CD14-positive monocyte (primary cell): Measurements from ENCODE around the gene NATD1. TPM values are rescaled to one million over a fixed set of nuclear protein-coding genes. Genes with fewer than 3 reads are reported as not detected.

Experiments used
- DNase-seq, 3 donors: peaks; one replicate each; pipeline ENCODE4 v3.0.0-alpha.2; 2011 to 2022
- H2AFZ ChIP-seq: 2 replicates; pipeline ENCODE4 v1.6.0; 2012; ENCODE audit warnings: mild to moderate bottlenecking, low read depth, low read length, inconsistent platforms; ENCODE audit not compliant: insufficient read depth, poor library complexity, severe bottlenecking
- H3K27ac ChIP-seq, 2 donors: 1 replicate in 1 of 2; 2 replicates in 1 of 2; pipeline ENCODE4 v1.5.1; 2012 to 2013; ENCODE audit warnings: low read length in 2 of 2, control low read depth in 1 of 2, inconsistent platforms in 1 of 2, low read depth in 1 of 2, mild to moderate bottlenecking in 1 of 2
- H3K27me3 ChIP-seq, 2 donors: one replicate each; pipeline versions ENCODE4 v1.6.0 to v1.6.1; 2011 to 2013; ENCODE audit warnings: low read length in 2 of 2; ENCODE audit not compliant: control insufficient read depth in 2 of 2, insufficient read depth in 2 of 2
- H3K36me3 ChIP-seq, 2 donors: replicated peaks in 1 of 2; 1 replicate in 1 of 2; 2 replicates in 1 of 2; pipeline versions ENCODE4 v1.5.1 to v1.6.1; 2012 to 2013; ENCODE audit warnings: low read length in 2 of 2, control low read depth in 1 of 2, inconsistent platforms in 1 of 2, mild to moderate bottlenecking in 1 of 2; ENCODE audit not compliant: insufficient read depth in 2 of 2, control insufficient read depth in 1 of 2
- H3K4me1 ChIP-seq, 2 donors: 1 replicate in 1 of 2; 2 replicates in 1 of 2; pipeline versions ENCODE4 v1.5.1 to v1.6.1; 2012 to 2013; ENCODE audit warnings: low read length in 2 of 2, control low read depth in 1 of 2, inconsistent platforms in 1 of 2, mild to moderate bottlenecking in 1 of 2, moderate library complexity in 1 of 2; ENCODE audit not compliant: insufficient read depth in 2 of 2, control insufficient read depth in 1 of 2
- H3K4me2 ChIP-seq: replicated peaks from 2 replicates; pipeline ENCODE3; 2012; ENCODE audit warnings: low read length, moderate library complexity, mild to moderate bottlenecking; ENCODE audit not compliant: poor library complexity, severe bottlenecking; ENCODE audit errors: extremely low read depth
- H3K4me3 ChIP-seq, 3 experiments: fragments of 200-600 bp in 1 of 3; sonication (generic) in 1 of 3; replicated peaks in 1 of 3; 1 replicate in 2 of 3; 2 replicates in 1 of 3; pipeline ENCODE4 v1.5.1; 2011 to 2013; ENCODE audit warnings: low read length in 3 of 3, mild to moderate bottlenecking in 3 of 3, control low read depth in 2 of 3, low read depth in 2 of 3, inconsistent platforms in 1 of 3, moderate library complexity in 1 of 3
- H3K79me2 ChIP-seq: 2 replicates; pipeline ENCODE4 v1.6.0; 2012; ENCODE audit warnings: mild to moderate bottlenecking, control low read depth, inconsistent platforms, low read length, moderate library complexity; ENCODE audit not compliant: insufficient read depth
- H3K9ac ChIP-seq: 2 replicates; pipeline ENCODE4 v1.6.0; 2017; ENCODE audit warnings: low read length, mild to moderate bottlenecking; ENCODE audit not compliant: insufficient read depth, poor library complexity, severe bottlenecking
- H3K9me3 ChIP-seq, 2 donors: replicated peaks in 1 of 2; 1 replicate in 1 of 2; 2 replicates in 1 of 2; pipeline versions ENCODE4 v1.5.1 to v1.6.1; 2012 to 2013; ENCODE audit warnings: low read length in 2 of 2, control low read depth in 1 of 2; ENCODE audit not compliant: control insufficient read depth in 1 of 2, insufficient read depth in 1 of 2
- H4K20me1 ChIP-seq: 2 replicates; pipeline ENCODE4 v1.6.0; 2012; ENCODE audit warnings: mild to moderate bottlenecking, low read length, control low read depth, moderate library complexity; ENCODE audit not compliant: insufficient read depth
- H3K27ac Mint-ChIP-seq, 7 donors: one replicate each; pipeline ENCODE4 v1.8.0; 2020; ENCODE audit warnings: mild to moderate bottlenecking in 7 of 7, mixed read lengths in 7 of 7, moderate library complexity in 6 of 7, inconsistent platforms in 2 of 7
- H3K27me3 Mint-ChIP-seq, 3 donors: one replicate each; pipeline ENCODE4 v1.8.0; 2021 to 2022; ENCODE audit warnings: low read depth in 3 of 3, mild to moderate bottlenecking in 3 of 3, mixed read lengths in 3 of 3, moderate library complexity in 3 of 3, inconsistent platforms in 1 of 3
- H3K36me3 Mint-ChIP-seq, 2 donors: one replicate each; pipeline ENCODE4 v1.8.0; 2020; ENCODE audit warnings: mixed read lengths in 2 of 2, inconsistent platforms in 1 of 2, mild to moderate bottlenecking in 1 of 2
- H3K4me1 Mint-ChIP-seq: one replicate; pipeline ENCODE4 v1.8.0; 2020; ENCODE audit warnings: mild to moderate bottlenecking, mixed read lengths
- H3K4me3 Mint-ChIP-seq, 2 donors: one replicate each; pipeline ENCODE4 v1.8.0; 2020; ENCODE audit warnings: mild to moderate bottlenecking in 2 of 2, mixed read lengths in 2 of 2, moderate library complexity in 1 of 2
- H3K9me3 Mint-ChIP-seq, 7 donors: one replicate each; pipeline ENCODE4 v1.8.0; 2020 to 2022; ENCODE audit warnings: mixed read lengths in 7 of 7, mild to moderate bottlenecking in 6 of 7, moderate library complexity in 6 of 7, inconsistent platforms in 2 of 7
- CTCF ChIP-seq: fragments of 200-600 bp; IDR thresholded peaks from one replicate; pipeline ENCODE4 v1.8.0; 2022; ENCODE audit warnings: antibody characterized with exemption, mild to moderate bottlenecking
- WGBS: methylation state at CpG from one replicate; pipeline ENCODE4 v1.1.5; 2013; ENCODE audit warnings: missing lambda C conversion rate; ENCODE audit not compliant: insufficient coverage; 5-methylcytosine and 5-hydroxymethylcytosine counted together
- intact Hi-C, 2 donors: fragments of 100-400 bp; cut with micrococcal nuclease; formaldehyde crosslinking; loops; one replicate each; pipeline versions ENCODE4 v1.15.0 to v1.15.1; 2023
- polyA plus RNA-seq, 3 donors: library from polyadenylated mRNA; depleted of rRNA in 1 of 3; unstranded in 2 of 3; stranded (reverse) in 1 of 3; fragments of 300-500 nt in 2 of 3; fragments of >200 nt in 1 of 3; fragmentation: Illumina TruSeq in 2 of 3; gene quantifications; 1 replicate in 2 of 3; 2 replicates in 1 of 3; pipeline ENCODE4 v1.2.3, GENCODE V29; 2012 to 2021

NATD1 gene
- polyA plus RNA-seq, 3 donors = 3.0 to 13.6 (median 3.8) TPM

DNA sequence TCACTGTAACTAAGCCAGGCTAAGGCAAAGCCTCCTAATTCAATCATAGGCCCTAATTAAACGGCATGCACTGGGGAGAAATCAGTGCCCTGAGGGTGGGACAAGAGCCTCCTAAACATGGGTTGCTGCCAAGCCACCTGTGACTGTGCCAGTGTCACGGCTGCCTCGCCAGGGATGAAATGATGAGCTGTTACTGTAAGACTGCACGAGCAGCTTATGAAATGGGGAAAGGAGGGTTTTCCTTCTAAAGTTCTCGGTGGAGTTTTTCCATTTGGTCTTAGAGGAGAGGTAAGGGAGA, 52.0 kb downstream of the NATD1 start:
- Histone ChIP-seq H3K9ac (no peak overlapping the region), H3K4me2 (no peak overlapping the region), H3K36me3 (peaks cover 37 to 85% of the 10 kb centered on the region in 2 donors), H3K4me3 (no peak overlapping the region), H3K9me3 (no peaks in the 10 kb centered on the region), H4K20me1 (peaks cover 100% of the 10 kb centered on the region), H3K27ac (peak overlapping the region in 1 of 2 donors; percentile 49), H3K4me1 (no peaks in the 10 kb centered on the region), H3K27me3 (no peaks in the 10 kb centered on the region), H3K79me2 (peaks cover 88% of the 10 kb centered on the region), H2AFZ (no peak overlapping the region)
- peak overlapping the region in 3 of 7 donors; percentile 4 to 69 (median 51) for H3K27ac Mint-ChIP-seq
- H3K9me3 Mint-ChIP-seq = no peaks in the 10 kb centered on the region
- TF ChIP-seq CTCF = no peak
- WGBS = 80% methylated on average over 4 of the region's 5 CpGs
- H3K36me3 Mint-ChIP-seq = peaks cover 36 to 81% of the 10 kb centered on the region in 2 donors
- peaks cover 19% of the 10 kb centered on the region for H3K4me1 Mint-ChIP-seq
- peaks cover 0 to 2% (median 0%) of the 10 kb centered on the region in 3 donors for H3K27me3 Mint-ChIP-seq
- H3K4me3 Mint-ChIP-seq = no peak overlapping the region
- no peak for DNase-seq
- intact Hi-C loops = no loop called here

GRCh38 chr17:21200590-21201297, 52.5 kb downstream of the NATD1 start:
- peaks cover 100% of the 10 kb centered on the region for H4K20me1 ChIP-seq
- H3K4me1 Mint-ChIP-seq = peaks cover 19% of the 10 kb centered on the region
- H3K27ac Mint-ChIP-seq = peak overlapping the region in 2 of 7 donors; percentile 51 to 69

More at GRCh38 chr17:21200590-21201297, 52.5 kb downstream of the NATD1 start:
- peaks cover 38 to 82% of the 10 kb centered on the region in 2 donors for H3K36me3 Mint-ChIP-seq
- intact Hi-C loops = no loop called here
- H3K27me3 Mint-ChIP-seq = peaks cover 0 to 2% (median 0%) of the 10 kb centered on the region in 3 donors
- no peak overlapping the region for H3K9ac ChIP-seq
- peaks cover 83% of the 10 kb centered on the region for H3K79me2 ChIP-seq
- H3K4me3 Mint-ChIP-seq = no peak overlapping the region
- H3K27me3 ChIP-seq = no peaks in the 10 kb centered on the region
- H3K4me3 ChIP-seq = no peak overlapping the region
- WGBS = 94% methylated on average over 9 of the region's 15 CpGs
- H3K27ac ChIP-seq = peak overlapping the region in 1 of 2 donors; percentile 49
- H3K4me2 ChIP-seq = no peak overlapping the region
- no peak overlapping the region for H2AFZ ChIP-seq
- H3K9me3 ChIP-seq = no peaks in the 10 kb centered on the region
- H3K9me3 Mint-ChIP-seq = no peaks in the 10 kb centered on the region
- TF ChIP-seq CTCF = no peak
- peaks cover 37 to 85% of the 10 kb centered on the region in 2 donors for H3K36me3 ChIP-seq
- DNase-seq = no peak
- H3K4me1 ChIP-seq = no peaks in the 10 kb centered on the region
